HEK293 (cell line): Measurements from ENCODE around the gene ACTRT2.

Experiments used
- ZBTB17 ChIP-seq: fragments of 450-650 bp; formaldehyde crosslinking; IDR thresholded peaks from 2 replicates; pipeline ENCODE4 v1.5.1; 2016; ENCODE audit warnings: missing biosample characterization, missing genetic modification characterization
- ZBTB7A ChIP-seq: fragments of 450-650 bp; formaldehyde crosslinking; IDR thresholded peaks from 2 replicates; pipeline ENCODE4 v1.5.1; 2016; ENCODE audit warnings: low read depth, missing biosample characterization, missing genetic modification characterization
- ZNF76 ChIP-seq: fragments of 450-650 bp; formaldehyde crosslinking; IDR thresholded peaks from 2 replicates; pipeline ENCODE4; 2016; ENCODE audit warnings: low read depth, missing biosample characterization, missing genetic modification characterization, borderline replicate concordance
- TF ChIP-seq, protein P1 (sequence below): fragments of 450-650 bp; formaldehyde crosslinking; IDR thresholded peaks from 2 replicates; pipeline ENCODE4 v1.5.1; 2016; ENCODE audit warnings: missing biosample characterization, missing genetic modification characterization
- TF ChIP-seq, protein P2 (sequence below): fragments of 450-650 bp; formaldehyde crosslinking; IDR thresholded peaks from 2 replicates; pipeline ENCODE4 v1.5.1; 2016; ENCODE audit warnings: missing biosample characterization, missing genetic modification characterization

DNA sequence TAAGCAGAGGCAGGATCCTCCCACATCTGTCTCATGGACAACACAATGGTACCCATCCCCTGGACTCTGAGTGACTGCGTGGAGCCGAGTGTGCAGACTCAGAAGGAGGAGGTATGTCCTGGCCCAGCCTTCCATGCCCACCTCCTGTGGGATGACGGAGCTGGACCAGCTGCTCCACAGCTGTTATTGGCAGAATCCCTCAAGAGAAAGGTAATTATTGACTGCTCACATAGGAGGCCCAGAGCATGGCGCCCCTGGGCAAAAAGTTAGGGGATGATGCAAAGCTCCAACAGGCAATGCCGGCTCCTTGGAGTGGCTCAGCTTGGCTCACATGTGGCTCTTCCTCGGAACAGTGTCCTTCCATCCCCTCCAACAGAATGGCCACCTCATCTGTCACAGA lies 12.2 kb upstream of the ACTRT2 start:
- TF ChIP-seq ZNF76 (tag by site-specific recombination) (no peak), ZBTB7A (tag by site-specific recombination) (no peak), ZBTB17 (tag by site-specific recombination) (no peak)
- TF ChIP-seq, protein P1, sequence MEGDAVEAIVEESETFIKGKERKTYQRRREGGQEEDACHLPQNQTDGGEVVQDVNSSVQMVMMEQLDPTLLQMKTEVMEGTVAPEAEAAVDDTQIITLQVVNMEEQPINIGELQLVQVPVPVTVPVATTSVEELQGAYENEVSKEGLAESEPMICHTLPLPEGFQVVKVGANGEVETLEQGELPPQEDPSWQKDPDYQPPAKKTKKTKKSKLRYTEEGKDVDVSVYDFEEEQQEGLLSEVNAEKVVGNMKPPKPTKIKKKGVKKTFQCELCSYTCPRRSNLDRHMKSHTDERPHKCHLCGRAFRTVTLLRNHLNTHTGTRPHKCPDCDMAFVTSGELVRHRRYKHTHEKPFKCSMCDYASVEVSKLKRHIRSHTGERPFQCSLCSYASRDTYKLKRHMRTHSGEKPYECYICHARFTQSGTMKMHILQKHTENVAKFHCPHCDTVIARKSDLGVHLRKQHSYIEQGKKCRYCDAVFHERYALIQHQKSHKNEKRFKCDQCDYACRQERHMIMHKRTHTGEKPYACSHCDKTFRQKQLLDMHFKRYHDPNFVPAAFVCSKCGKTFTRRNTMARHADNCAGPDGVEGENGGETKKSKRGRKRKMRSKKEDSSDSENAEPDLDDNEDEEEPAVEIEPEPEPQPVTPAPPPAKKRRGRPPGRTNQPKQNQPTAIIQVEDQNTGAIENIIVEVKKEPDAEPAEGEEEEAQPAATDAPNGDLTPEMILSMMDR = no peak
- TF ChIP-seq, protein P2, sequence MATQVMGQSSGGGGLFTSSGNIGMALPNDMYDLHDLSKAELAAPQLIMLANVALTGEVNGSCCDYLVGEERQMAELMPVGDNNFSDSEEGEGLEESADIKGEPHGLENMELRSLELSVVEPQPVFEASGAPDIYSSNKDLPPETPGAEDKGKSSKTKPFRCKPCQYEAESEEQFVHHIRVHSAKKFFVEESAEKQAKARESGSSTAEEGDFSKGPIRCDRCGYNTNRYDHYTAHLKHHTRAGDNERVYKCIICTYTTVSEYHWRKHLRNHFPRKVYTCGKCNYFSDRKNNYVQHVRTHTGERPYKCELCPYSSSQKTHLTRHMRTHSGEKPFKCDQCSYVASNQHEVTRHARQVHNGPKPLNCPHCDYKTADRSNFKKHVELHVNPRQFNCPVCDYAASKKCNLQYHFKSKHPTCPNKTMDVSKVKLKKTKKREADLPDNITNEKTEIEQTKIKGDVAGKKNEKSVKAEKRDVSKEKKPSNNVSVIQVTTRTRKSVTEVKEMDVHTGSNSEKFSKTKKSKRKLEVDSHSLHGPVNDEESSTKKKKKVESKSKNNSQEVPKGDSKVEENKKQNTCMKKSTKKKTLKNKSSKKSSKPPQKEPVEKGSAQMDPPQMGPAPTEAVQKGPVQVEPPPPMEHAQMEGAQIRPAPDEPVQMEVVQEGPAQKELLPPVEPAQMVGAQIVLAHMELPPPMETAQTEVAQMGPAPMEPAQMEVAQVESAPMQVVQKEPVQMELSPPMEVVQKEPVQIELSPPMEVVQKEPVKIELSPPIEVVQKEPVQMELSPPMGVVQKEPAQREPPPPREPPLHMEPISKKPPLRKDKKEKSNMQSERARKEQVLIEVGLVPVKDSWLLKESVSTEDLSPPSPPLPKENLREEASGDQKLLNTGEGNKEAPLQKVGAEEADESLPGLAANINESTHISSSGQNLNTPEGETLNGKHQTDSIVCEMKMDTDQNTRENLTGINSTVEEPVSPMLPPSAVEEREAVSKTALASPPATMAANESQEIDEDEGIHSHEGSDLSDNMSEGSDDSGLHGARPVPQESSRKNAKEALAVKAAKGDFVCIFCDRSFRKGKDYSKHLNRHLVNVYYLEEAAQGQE = no peak
